Measurements from ENCODE around the gene AASDHPPT. TPM values are rescaled to one million over a fixed set of nuclear protein-coding genes. Genes with fewer than 3 reads are reported as not detected.

Gene AASDHPPT
- total and polyA plus RNA-seq, 9 of the 15 experiments (the other 6 are each of a cell fraction or from before 2014, with no cell fraction given) = 48.7 to 115 (median 69.0) TPM

DNA sequence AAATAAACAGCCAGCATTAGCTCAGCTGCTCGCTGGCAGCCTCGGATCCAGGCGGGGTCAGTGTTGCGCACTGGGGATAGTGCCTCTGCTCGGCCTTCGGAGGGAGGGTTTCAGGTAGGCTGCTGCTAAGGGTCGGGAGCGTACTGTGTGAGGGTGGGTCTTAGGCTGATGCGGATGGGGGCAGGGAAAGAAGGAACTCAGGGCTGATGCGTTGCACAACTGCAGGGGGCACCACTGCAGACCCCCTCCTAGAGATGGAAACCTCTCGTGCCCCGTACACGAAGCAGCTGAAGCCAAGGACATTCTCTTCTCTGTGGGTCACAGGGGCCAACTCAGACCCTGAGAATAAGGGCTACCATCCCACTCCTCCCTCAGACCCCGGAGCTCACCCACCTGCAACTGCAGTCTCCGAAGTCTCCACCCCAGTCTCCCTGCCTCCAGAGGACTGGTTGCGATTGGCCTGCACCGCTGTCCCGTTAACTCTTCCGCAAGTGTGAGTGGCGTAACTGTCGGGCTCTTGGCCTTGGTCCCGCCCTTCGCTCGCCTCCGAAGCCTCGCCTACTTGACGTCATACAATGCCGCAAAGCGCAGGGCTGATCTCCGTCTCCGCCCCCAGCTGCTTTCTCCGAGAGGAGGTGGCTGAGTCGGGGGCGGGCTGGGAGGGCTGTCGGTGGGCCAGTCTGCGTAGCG lies 398 bp upstream of the AASDHPPT start, which contains the start of gene KBTBD3 (continued):
- TF ChIP-seq, protein P1, sequence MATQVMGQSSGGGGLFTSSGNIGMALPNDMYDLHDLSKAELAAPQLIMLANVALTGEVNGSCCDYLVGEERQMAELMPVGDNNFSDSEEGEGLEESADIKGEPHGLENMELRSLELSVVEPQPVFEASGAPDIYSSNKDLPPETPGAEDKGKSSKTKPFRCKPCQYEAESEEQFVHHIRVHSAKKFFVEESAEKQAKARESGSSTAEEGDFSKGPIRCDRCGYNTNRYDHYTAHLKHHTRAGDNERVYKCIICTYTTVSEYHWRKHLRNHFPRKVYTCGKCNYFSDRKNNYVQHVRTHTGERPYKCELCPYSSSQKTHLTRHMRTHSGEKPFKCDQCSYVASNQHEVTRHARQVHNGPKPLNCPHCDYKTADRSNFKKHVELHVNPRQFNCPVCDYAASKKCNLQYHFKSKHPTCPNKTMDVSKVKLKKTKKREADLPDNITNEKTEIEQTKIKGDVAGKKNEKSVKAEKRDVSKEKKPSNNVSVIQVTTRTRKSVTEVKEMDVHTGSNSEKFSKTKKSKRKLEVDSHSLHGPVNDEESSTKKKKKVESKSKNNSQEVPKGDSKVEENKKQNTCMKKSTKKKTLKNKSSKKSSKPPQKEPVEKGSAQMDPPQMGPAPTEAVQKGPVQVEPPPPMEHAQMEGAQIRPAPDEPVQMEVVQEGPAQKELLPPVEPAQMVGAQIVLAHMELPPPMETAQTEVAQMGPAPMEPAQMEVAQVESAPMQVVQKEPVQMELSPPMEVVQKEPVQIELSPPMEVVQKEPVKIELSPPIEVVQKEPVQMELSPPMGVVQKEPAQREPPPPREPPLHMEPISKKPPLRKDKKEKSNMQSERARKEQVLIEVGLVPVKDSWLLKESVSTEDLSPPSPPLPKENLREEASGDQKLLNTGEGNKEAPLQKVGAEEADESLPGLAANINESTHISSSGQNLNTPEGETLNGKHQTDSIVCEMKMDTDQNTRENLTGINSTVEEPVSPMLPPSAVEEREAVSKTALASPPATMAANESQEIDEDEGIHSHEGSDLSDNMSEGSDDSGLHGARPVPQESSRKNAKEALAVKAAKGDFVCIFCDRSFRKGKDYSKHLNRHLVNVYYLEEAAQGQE (IDR thresholded peaks at IDR 0.05; ENCODE audit: borderline replicate concordance) = no peak
- TF ChIP-seq, protein P1 (CRISPR knock-in tag; IDR thresholded peaks at IDR 0.05; ENCODE audit: low read depth) = no peak
- TF ChIP-seq CREB1 (IDR thresholded peaks at IDR 0.05) (peak; percentile 75), CREB1 (CRISPR knock-in tag; IDR thresholded peaks at IDR 0.05) (peak; percentile 74; the same call in 1 of the 2 replicates), ZSCAN29 (IDR thresholded peaks at IDR 0.05) (no peak; the same call in 1 of the 2 replicates), FOXP1 (CRISPR knock-in tag; IDR thresholded peaks at IDR 0.05) (peak; percentile 80; the same call in 1 of the 2 replicates), RBM14 (IDR thresholded peaks at IDR 0.05; ENCODE audit: borderline replicate concordance, insufficient read depth, low read depth, low read length) (no peak), ILF3 (IDR thresholded peaks at IDR 0.05; ENCODE audit: borderline replicate concordance) (no peak), EHMT2 (IDR thresholded peaks at IDR 0.05) (0 out of 2 replicates have a peak, but pooled peaks have one; percentile 44), SUPT5H (IDR thresholded peaks at IDR 0.05) (no peak; the same call in none of the 2 replicates), EZH2 (IDR thresholded peaks at IDR 0.05; ENCODE audit: borderline replicate concordance, low read depth, low read length) (no peak), RUNX1 (IDR thresholded peaks at IDR 0.05; ENCODE audit: low read depth) (no peak), FOS (IDR thresholded peaks at IDR 0.05; ENCODE audit: extremely low read depth, insufficient read length) (peak; percentile 84), MAZ (CRISPR knock-in tag; conservative IDR thresholded peaks at IDR 0.05 in 1 of 2, IDR thresholded peaks at IDR 0.05 in 1 of 2) (peak in 1 of 2 experiments; percentile 30; a peak in 2 of 4 replicates), GTF2A2 (tag; IDR thresholded peaks at IDR 0.05) (no peak), ZNF780A (CRISPR knock-in tag; IDR thresholded peaks at IDR 0.05) (no peak), ZNF764 (CRISPR knock-in tag; IDR thresholded peaks at IDR 0.05; ENCODE audit: low read depth) (peak; percentile 95)
- TF ChIP-seq, protein P2, sequence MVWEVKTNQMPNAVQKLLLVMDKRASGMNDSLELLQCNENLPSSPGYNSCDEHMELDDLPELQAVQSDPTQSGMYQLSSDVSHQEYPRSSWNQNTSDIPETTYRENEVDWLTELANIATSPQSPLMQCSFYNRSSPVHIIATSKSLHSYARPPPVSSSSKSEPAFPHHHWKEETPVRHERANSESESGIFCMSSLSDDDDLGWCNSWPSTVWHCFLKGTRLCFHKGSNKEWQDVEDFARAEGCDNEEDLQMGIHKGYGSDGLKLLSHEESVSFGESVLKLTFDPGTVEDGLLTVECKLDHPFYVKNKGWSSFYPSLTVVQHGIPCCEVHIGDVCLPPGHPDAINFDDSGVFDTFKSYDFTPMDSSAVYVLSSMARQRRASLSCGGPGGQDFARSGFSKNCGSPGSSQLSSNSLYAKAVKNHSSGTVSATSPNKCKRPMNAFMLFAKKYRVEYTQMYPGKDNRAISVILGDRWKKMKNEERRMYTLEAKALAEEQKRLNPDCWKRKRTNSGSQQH (CRISPR knock-in tag; IDR thresholded peaks at IDR 0.05) = 0 out of 2 replicates have a peak, but pooled peaks have one; percentile 10
- TF ChIP-seq, protein P3, sequence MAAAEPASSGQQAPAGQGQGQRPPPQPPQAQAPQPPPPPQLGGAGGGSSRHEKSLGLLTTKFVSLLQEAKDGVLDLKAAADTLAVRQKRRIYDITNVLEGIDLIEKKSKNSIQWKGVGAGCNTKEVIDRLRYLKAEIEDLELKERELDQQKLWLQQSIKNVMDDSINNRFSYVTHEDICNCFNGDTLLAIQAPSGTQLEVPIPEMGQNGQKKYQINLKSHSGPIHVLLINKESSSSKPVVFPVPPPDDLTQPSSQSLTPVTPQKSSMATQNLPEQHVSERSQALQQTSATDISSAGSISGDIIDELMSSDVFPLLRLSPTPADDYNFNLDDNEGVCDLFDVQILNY (CRISPR knock-in tag; IDR thresholded peaks at IDR 0.05) = peak; percentile 73; the same call in 1 of the 2 replicates

Measured in K562 (cell line).